Right lobe of liver (tissue), 4 donors: ENCODE results near the gene TMC1.

Experiments used
- CTCF ChIP-seq, 4 donors: fragments of 200-600 bp in 3 of 4; fragments of 450-650 bp in 1 of 4; IDR thresholded peaks; one replicate each; pipeline versions ENCODE4 v1.5.1 to v1.8.0; 2016 to 2022; ENCODE audit warnings: antibody characterized with exemption in 4 of 4, mild to moderate bottlenecking in 2 of 4
- POLR2A ChIP-seq: fragments of 450-650 bp; IDR thresholded peaks from one replicate; pipeline ENCODE4 v1.6.1; 2017; ENCODE audit warnings: antibody characterized with exemption, mild to moderate bottlenecking
- donor health status: DM: no; HTN: no; CAD: no.
- donor health status: DM: no; HTN: no; CAD: no.
- donor health status: DM: no; HTN: yes; CAD: no.

- no peak for TF ChIP-seq CTCF (IDR thresholded peaks at IDR 0.05)
- no peak for TF ChIP-seq POLR2A
These were observed 68.5 kb downstream of the TMC1 start for GRCh38 chr9:72589667-72590521.
